Measurements from ENCODE around the gene EHMT2.

The EHMT2 gene

GRCh38 chr6:31834367-31835250 lies 62.9 kb downstream of the EHMT2 start:
- H3K4me1 Mint-ChIP-seq, result peaks cover 58% of the 10 kb centered on the region
- H3K36me3 Mint-ChIP-seq (ENCODE audit: low read depth), result peaks cover 41% of the 10 kb centered on the region
- peak; percentile 82 for DNase-seq
- peaks cover 8% of the 10 kb centered on the region for H3K27me3 Mint-ChIP-seq (ENCODE audit: low read depth, poor library complexity)
- peak overlapping the region; percentile 99 for H3K4me3 Mint-ChIP-seq
- no peak for TF ChIP-seq CTCF (IDR thresholded peaks at IDR 0.05)
- H3K27ac Mint-ChIP-seq, result peak overlapping the region; percentile 100
- H3K9me3 Mint-ChIP-seq, result peaks cover 5% of the 10 kb centered on the region

- no peak for TF ChIP-seq CTCF (IDR thresholded peaks at IDR 0.05)
These were observed 65.9 kb downstream of the EHMT2 start for GRCh38 chr6:31831350-31832215.

DNA sequence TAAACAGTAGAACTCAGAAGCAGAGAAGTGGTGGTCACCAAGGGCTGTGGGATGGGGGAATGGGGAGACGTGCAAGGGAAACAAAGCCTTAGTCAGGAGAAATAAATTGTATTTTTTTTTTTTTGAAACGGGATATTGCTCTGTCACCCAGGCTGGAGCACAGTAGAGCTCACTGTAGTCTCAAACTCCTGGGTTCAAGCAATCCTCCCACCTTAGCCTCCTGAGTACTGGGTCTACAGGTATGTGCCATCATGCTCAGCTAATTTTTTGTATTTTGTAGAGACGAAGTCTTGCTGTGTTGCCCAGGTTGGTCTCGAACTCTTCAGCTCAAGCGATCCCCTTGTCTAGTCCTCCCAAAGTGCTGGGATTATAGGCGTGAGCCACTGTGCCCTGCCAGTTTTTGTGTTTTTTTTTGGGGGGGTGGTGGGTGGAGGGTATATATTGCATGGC lies 66.6 kb downstream of the EHMT2 start:
- no peak for DNase-seq
- H3K27ac Mint-ChIP-seq, result peak overlapping the region; percentile 87
- H3K4me1 Mint-ChIP-seq, result peaks cover 42% of the 10 kb centered on the region
- peaks cover 4% of the 10 kb centered on the region for H3K27me3 Mint-ChIP-seq (ENCODE audit: low read depth, poor library complexity)
- no peak for TF ChIP-seq CTCF (IDR thresholded peaks at IDR 0.05)
- H3K4me3 Mint-ChIP-seq, result peak overlapping the region; percentile 91
- H3K36me3 Mint-ChIP-seq (ENCODE audit: low read depth), result peaks cover 12% of the 10 kb centered on the region
- H3K9me3 Mint-ChIP-seq, result peaks cover 5% of the 10 kb centered on the region

More at GRCh38 chr6:31831350-31832215, 65.9 kb downstream of the EHMT2 start:
- Mint-ChIP-seq H3K36me3 (ENCODE audit: low read depth) (peaks cover 19% of the 10 kb centered on the region), H3K4me1 (peaks cover 46% of the 10 kb centered on the region), H3K4me3 (peak overlapping the region; percentile 91), H3K9me3 (peaks cover 5% of the 10 kb centered on the region), H3K27me3 (ENCODE audit: low read depth, poor library complexity) (peaks cover 8% of the 10 kb centered on the region), H3K27ac (no peak overlapping the region)
- DNase-seq, result no peak

All from nephron progenitor cell (in vitro differentiated cells).